SK-N-SH (cell line): ENCODE measurements around the gene RCCD1.

Source experiments
- JUND ChIP-seq: IDR thresholded peaks from 2 replicates; pipeline ENCODE4 v1.4.0; 2012
- MXI1 ChIP-seq: IDR thresholded peaks from 2 replicates; pipeline ENCODE4 v1.6.1; 2012; ENCODE audit warnings: mild to moderate bottlenecking, low read depth, low read length, improper control_type of control experiment
- POLR2AphosphoS5 ChIP-seq: IDR thresholded peaks from 2 replicates; pipeline ENCODE4 v1.6.1; 2012; ENCODE audit warnings: low read depth, low read length
- TF ChIP-seq, protein P1 (sequence below): fragments of 200-600 bp; sonication (generic); IDR thresholded peaks from 2 replicates; pipeline ENCODE4 v1.6.1; 2017; ENCODE audit warnings: antibody characterized with exemption, mild to moderate bottlenecking, moderate library complexity
- TF ChIP-seq, protein P2 (sequence below): IDR thresholded peaks from 2 replicates; pipeline ENCODE4 v1.4.0; 2012; ENCODE audit warnings: low read depth

DNA sequence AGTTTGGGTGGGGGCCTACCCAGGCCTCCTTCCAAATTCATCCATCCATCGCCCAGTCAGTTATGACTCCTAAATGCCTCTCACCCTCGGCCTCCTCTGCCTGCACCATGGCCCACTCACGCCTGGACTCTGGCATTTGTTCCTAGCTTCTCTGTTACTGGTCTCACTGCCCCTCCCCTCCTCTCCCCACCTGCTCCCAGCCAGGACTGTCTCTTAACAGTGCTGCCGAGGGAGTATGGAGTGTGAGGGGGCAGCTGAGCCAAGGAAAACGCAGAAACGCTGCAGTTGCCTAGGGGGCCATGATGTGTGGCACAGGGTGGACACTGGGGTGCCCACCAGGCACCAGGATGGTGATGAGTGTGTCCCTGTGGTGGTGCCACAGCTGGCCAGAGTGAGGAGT, 3.1 kb downstream of the RCCD1 start:
- TF ChIP-seq, protein P1, sequence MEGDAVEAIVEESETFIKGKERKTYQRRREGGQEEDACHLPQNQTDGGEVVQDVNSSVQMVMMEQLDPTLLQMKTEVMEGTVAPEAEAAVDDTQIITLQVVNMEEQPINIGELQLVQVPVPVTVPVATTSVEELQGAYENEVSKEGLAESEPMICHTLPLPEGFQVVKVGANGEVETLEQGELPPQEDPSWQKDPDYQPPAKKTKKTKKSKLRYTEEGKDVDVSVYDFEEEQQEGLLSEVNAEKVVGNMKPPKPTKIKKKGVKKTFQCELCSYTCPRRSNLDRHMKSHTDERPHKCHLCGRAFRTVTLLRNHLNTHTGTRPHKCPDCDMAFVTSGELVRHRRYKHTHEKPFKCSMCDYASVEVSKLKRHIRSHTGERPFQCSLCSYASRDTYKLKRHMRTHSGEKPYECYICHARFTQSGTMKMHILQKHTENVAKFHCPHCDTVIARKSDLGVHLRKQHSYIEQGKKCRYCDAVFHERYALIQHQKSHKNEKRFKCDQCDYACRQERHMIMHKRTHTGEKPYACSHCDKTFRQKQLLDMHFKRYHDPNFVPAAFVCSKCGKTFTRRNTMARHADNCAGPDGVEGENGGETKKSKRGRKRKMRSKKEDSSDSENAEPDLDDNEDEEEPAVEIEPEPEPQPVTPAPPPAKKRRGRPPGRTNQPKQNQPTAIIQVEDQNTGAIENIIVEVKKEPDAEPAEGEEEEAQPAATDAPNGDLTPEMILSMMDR, result no peak
- no peak for TF ChIP-seq MXI1
- TF ChIP-seq, protein P2, sequence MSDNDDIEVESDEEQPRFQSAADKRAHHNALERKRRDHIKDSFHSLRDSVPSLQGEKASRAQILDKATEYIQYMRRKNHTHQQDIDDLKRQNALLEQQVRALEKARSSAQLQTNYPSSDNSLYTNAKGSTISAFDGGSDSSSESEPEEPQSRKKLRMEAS, result no peak
- no peak for TF ChIP-seq POLR2AphosphoS5
- TF ChIP-seq JUND, result no peak
